Keratinocyte (primary cell): Measurements from ENCODE around the gene HEATR1. TPM values are rescaled to one million over a fixed set of nuclear protein-coding genes. Genes with fewer than 3 reads are reported as not detected.

Experiments
- DNase-seq: peaks from one replicate; pipeline ENCODE4 v3.0.0-alpha.2; 2011; ENCODE audit warnings: low read depth, missing footprints, low spot score
- FAIRE-seq: peaks from 2 replicates; lab custom pipeline; 2011; peaks lifted over from hg19 to GRCh38; lab: Jason Lieb, UNC
- H2AFZ ChIP-seq: 2 replicates; pipeline ENCODE4 v1.6.0; 2012; ENCODE audit warnings: low read length, control low read depth, inconsistent platforms; ENCODE audit not compliant: control insufficient read depth
- H3K27ac ChIP-seq: 2 replicates; pipeline ENCODE4 v1.5.1; 2011; ENCODE audit warnings: low read length; ENCODE audit not compliant: control insufficient read depth, insufficient read depth
- H3K27me3 ChIP-seq: 3 replicates; pipeline ENCODE4 v1.6.0; 2011; ENCODE audit warnings: low read length; ENCODE audit not compliant: control insufficient read depth, insufficient read depth; ENCODE audit errors: extremely low read depth
- H3K36me3 ChIP-seq, 2 experiments: 2 replicates in 1 of 2; 3 replicates in 1 of 2; pipeline ENCODE4 v1.5.1; 2011; ENCODE audit warnings: low read length in 2 of 2, mild to moderate bottlenecking in 1 of 2; ENCODE audit not compliant: control insufficient read depth in 2 of 2, insufficient read depth in 2 of 2; ENCODE audit errors: extremely low read depth in 1 of 2
- H3K4me1 ChIP-seq: 3 replicates; pipeline ENCODE4 v1.5.1; 2011; ENCODE audit warnings: low read length; ENCODE audit not compliant: control insufficient read depth, insufficient read depth; ENCODE audit errors: extremely low read depth
- H3K4me2 ChIP-seq: 3 replicates; pipeline ENCODE4 v1.6.0; 2011; ENCODE audit warnings: low read depth, low read length; ENCODE audit not compliant: control insufficient read depth, insufficient read depth; ENCODE audit errors: extremely low read depth
- H3K4me3 ChIP-seq, 3 experiments: fragments of 200-600 bp in 1 of 3; sonication (generic) in 1 of 3; 2 replicates in 2 of 3; 3 replicates in 1 of 3; pipeline ENCODE4 v1.5.1; 2011 to 2016; ENCODE audit warnings: low read length in 3 of 3, mild to moderate bottlenecking in 3 of 3, control low read depth in 2 of 3, inconsistent platforms in 1 of 3, low read depth in 1 of 3, mixed read lengths in 1 of 3, mixed run types in 1 of 3, moderate library complexity in 1 of 3; ENCODE audit not compliant: control insufficient read depth in 2 of 3, insufficient read depth in 2 of 3; ENCODE audit errors: extremely low read depth in 1 of 3
- H3K79me2 ChIP-seq: 2 replicates; pipeline ENCODE4 v1.6.0; 2012; ENCODE audit warnings: low read length; ENCODE audit not compliant: control insufficient read depth, insufficient read depth
- H3K9ac ChIP-seq: 3 replicates; pipeline ENCODE4 v1.6.0; 2011; ENCODE audit warnings: low read length; ENCODE audit not compliant: control insufficient read depth, insufficient read depth; ENCODE audit errors: extremely low read depth
- H3K9me1 ChIP-seq: 3 replicates; pipeline ENCODE4 v1.6.0; 2011; ENCODE audit warnings: low read length; ENCODE audit not compliant: control insufficient read depth, insufficient read depth; ENCODE audit errors: extremely low read depth
- H3K9me3 ChIP-seq: 2 replicates; pipeline ENCODE4 v1.5.1; 2012; ENCODE audit warnings: low read depth, low read length; ENCODE audit not compliant: control insufficient read depth
- H4K20me1 ChIP-seq: 3 replicates; pipeline ENCODE4 v1.6.0; 2011; ENCODE audit warnings: low read length; ENCODE audit not compliant: control insufficient read depth, insufficient read depth; ENCODE audit errors: extremely low read depth
- CTCF ChIP-seq, 3 experiments: IDR thresholded peaks in 1 of 3; conservative IDR thresholded peaks in 1 of 3; optimal IDR thresholded peaks in 1 of 3; 2 replicates in 2 of 3; 3 replicates in 1 of 3; pipeline versions ENCODE3 to v1.5.1; 2011; ENCODE audit warnings: low read length in 3 of 3, mild to moderate bottlenecking in 3 of 3, moderate library complexity in 2 of 3, control low read depth in 1 of 3, inconsistent platforms in 1 of 3; ENCODE audit not compliant: insufficient read depth in 2 of 3; ENCODE audit errors: extremely low read depth in 1 of 3
- EZH2 ChIP-seq: IDR thresholded peaks from one replicate; pipeline ENCODE4 v1.6.1; 2012; ENCODE audit warnings: inconsistent platforms, mild to moderate bottlenecking, low read length, moderate library complexity
- dilution Hi-C: fragments of 300-500 bp; cut with MboI; formaldehyde crosslinking; loops from one replicate; pipeline ENCODE4 v1.7.0; 2020; ENCODE audit warnings: low sequenced_read_pairs; ENCODE audit not compliant: extremely low pct_ligation_motif_present
- polyA plus RNA-seq, 5 experiments: library from polyadenylated mRNA; depleted of rRNA in 3 of 5; stranded (reverse) in 3 of 5; stranded (forward) in 1 of 5; unstranded in 1 of 5; fragments of >200 nt; gene quantifications; 1 replicate in 1 of 5; 2 replicates in 3 of 5; 3 replicates in 1 of 5; pipeline versions ENCODE4 v1.2.1 to v1.2.3, GENCODE V29; 2011 to 2012; ENCODE audit warnings: missing spikeins in 2 of 5, low read depth in 1 of 5, low replicate concordance in 1 of 5

Gene HEATR1
- polyA plus RNA-seq, 1 donor (not counting 4 experiments of a cell fraction or from before 2014, with no cell fraction given), result 19.5 TPM

GRCh38 chr1:236548452-236548851 lies 55.9 kb downstream of the HEATR1 start:
- no peak overlapping the region for H3K4me2 ChIP-seq
- H3K36me3 ChIP-seq, result peaks cover 27 to 40% of the 10 kb centered on the region in 2 experiments
- DNase-seq (no peak), FAIRE-seq (no peak)
- no peaks in the 10 kb centered on the region for H3K4me1 ChIP-seq
- H3K4me3 ChIP-seq, result no peak overlapping the region
- H3K27ac ChIP-seq, result no peak overlapping the region
- TF ChIP-seq CTCF (optimal IDR thresholded peaks at IDR 0.05 in 1 of 3, IDR thresholded peaks at IDR 0.05 in 1 of 3, conservative IDR thresholded peaks at IDR 0.05 in 1 of 3; ENCODE audit: extremely low read depth in 1 of 3, insufficient read depth in 2 of 3, low read length in 3 of 3) (no peak), EZH2 (no peak)
- H3K9ac ChIP-seq, result no peak overlapping the region
- dilution Hi-C loops, result no loop called here
- no peaks in the 10 kb centered on the region for H4K20me1 ChIP-seq
- H3K27me3 ChIP-seq, result no peaks in the 10 kb centered on the region
- no peak overlapping the region for H2AFZ ChIP-seq
- no peaks in the 10 kb centered on the region for H3K9me1 ChIP-seq
- no peaks in the 10 kb centered on the region for H3K9me3 ChIP-seq
- no peaks in the 10 kb centered on the region for H3K79me2 ChIP-seq

DNA sequence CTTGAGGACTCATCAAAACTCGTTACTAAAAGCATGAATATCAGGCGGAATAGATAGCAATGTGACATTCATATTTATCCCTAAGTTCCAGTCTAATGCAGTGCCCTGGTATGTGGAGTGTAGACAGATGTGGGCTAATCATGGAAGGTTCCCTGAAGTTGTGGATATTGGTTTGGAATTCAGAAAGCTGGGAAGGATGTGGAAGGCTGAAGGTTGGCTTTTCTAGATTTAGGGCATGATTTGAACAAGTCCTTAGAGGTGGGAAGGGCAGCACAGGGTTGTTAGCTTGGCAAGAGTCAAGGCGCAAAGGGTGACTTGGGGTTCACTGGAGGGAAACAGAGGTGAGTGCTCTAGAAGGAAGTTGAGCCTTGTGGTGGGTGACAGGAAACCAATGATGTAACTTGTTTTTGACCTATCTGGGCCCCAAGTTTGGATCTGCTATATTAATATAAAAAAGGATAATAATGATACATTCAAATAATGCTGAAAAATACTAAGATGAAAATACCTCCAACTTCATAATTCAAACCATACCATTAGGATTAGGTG lies 58.6 kb downstream of the HEATR1 start:
- Histone ChIP-seq H3K36me3 (peaks cover 35 to 37% of the 10 kb centered on the region in 2 experiments), H3K9me3 (no peaks in the 10 kb centered on the region), H3K27me3 (no peaks in the 10 kb centered on the region), H4K20me1 (no peaks in the 10 kb centered on the region), H3K4me3 (no peak overlapping the region), H3K27ac (no peak overlapping the region), H3K9me1 (no peaks in the 10 kb centered on the region), H3K79me2 (no peaks in the 10 kb centered on the region), H3K4me2 (no peak overlapping the region), H2AFZ (no peak overlapping the region), H3K4me1 (peaks cover 8% of the 10 kb centered on the region), H3K9ac (no peak overlapping the region)
- dilution Hi-C loops, result no loop called here
- no peak for TF ChIP-seq EZH2
- no peak for TF ChIP-seq CTCF (optimal IDR thresholded peaks at IDR 0.05 in 1 of 3, IDR thresholded peaks at IDR 0.05 in 1 of 3, conservative IDR thresholded peaks at IDR 0.05 in 1 of 3; ENCODE audit: extremely low read depth in 1 of 3, insufficient read depth in 2 of 3, low read length in 3 of 3)
- FAIRE-seq, result no peak
- no peak for DNase-seq
